WTC11 (cell line): ENCODE results near the gene COL13A1. TPM values are rescaled to one million over a fixed set of nuclear protein-coding genes. Genes with fewer than 3 reads are reported as not detected.

ENCODE experiments used
- ATAC-seq: fragments of 200-7000 bp; cut with Tn5 transposase; 2 replicates; pipeline ENCODE4 v1.10.0; 2021; ENCODE audit warnings: mild to moderate bottlenecking, moderate library complexity
- CTCF ChIA-PET: fragments of 300-600 bp; sonication (Branson Sonifier 250); formaldehyde crosslinking; loops from one replicate; lab custom pipeline; 2021; ENCODE audit warnings: antibody characterized with exemption; lab: Charles Lee
- POLR2A ChIA-PET: fragments of 350-600 bp; sonication (Branson Sonifier 250); formaldehyde crosslinking; loops from one replicate; lab custom pipeline; 2021; ENCODE audit warnings: antibody characterized with exemption; lab: Charles Lee
- DNase-seq: peaks from one replicate; pipeline ENCODE4 v3.0.0; 2021; ENCODE audit warnings: low spot score
- H3K27ac Mint-ChIP-seq: 2 replicates; pipeline ENCODE4 v1.8.0; 2021; ENCODE audit warnings: mixed read lengths
- H3K27me3 Mint-ChIP-seq: 2 replicates; pipeline ENCODE4 v1.8.0; 2021; ENCODE audit warnings: low read depth, mild to moderate bottlenecking, moderate library complexity, mixed read lengths
- H3K36me3 Mint-ChIP-seq: 2 replicates; pipeline ENCODE4 v1.8.0; 2021; ENCODE audit warnings: mixed read lengths
- H3K4me1 Mint-ChIP-seq: 2 replicates; pipeline ENCODE4 v1.8.0; 2022; ENCODE audit warnings: mixed read lengths
- H3K4me3 Mint-ChIP-seq: 2 replicates; pipeline ENCODE4 v1.8.0; 2021; ENCODE audit warnings: mild to moderate bottlenecking, moderate library complexity, mixed read lengths
- H3K9me3 Mint-ChIP-seq: 2 replicates; pipeline ENCODE4 v1.8.0; 2021; ENCODE audit warnings: mixed read lengths
- ARID4B ChIP-seq: sonication (generic); formaldehyde crosslinking; IDR thresholded peaks from 2 replicates; pipeline ENCODE4 v1.8.0; 2023; ENCODE audit warnings: missing genetic modification reagents, mild to moderate bottlenecking, borderline replicate concordance
- CREB1 ChIP-seq: sonication (generic); formaldehyde crosslinking; IDR thresholded peaks from 2 replicates; pipeline ENCODE4 v1.8.0; 2023; ENCODE audit warnings: mild to moderate bottlenecking, missing genetic modification reagents
- CTCF ChIP-seq: fragments of 200-600 bp; IDR thresholded peaks from 2 replicates; pipeline ENCODE4 v1.8.0; 2022; ENCODE audit warnings: antibody characterized with exemption
- E2F1 ChIP-seq: sonication (generic); formaldehyde crosslinking; IDR thresholded peaks from 2 replicates; pipeline ENCODE4 v1.8.0; 2022; ENCODE audit warnings: mild to moderate bottlenecking, missing genetic modification reagents
- ESRRA ChIP-seq: sonication (generic); formaldehyde crosslinking; IDR thresholded peaks from 2 replicates; pipeline ENCODE4 v1.8.1; 2022; ENCODE audit warnings: mild to moderate bottlenecking, missing genetic modification reagents, borderline replicate concordance
- HMGA2 ChIP-seq: fragments of 250-450 bp; sonication (Bioruptor Pico); IDR thresholded peaks from 2 replicates; pipeline ENCODE4 v1.4.0; 2021; ENCODE audit warnings: mild to moderate bottlenecking, moderate library complexity
- JUN ChIP-seq: sonication (generic); formaldehyde crosslinking; IDR thresholded peaks from 2 replicates; pipeline ENCODE4 v1.8.0; 2023; ENCODE audit warnings: mild to moderate bottlenecking, missing genetic modification reagents
- MYBL2 ChIP-seq: sonication (generic); formaldehyde crosslinking; IDR thresholded peaks from 2 replicates; pipeline ENCODE4 v1.8.1; 2023; ENCODE audit warnings: mild to moderate bottlenecking, moderate library complexity, missing genetic modification reagents
- NFYB ChIP-seq: sonication (generic); formaldehyde crosslinking; conservative IDR thresholded peaks from 2 replicates; pipeline ENCODE4 v1.8.0; 2022; ENCODE audit warnings: low read depth, missing genetic modification reagents
- NR1H2 ChIP-seq: sonication (generic); formaldehyde crosslinking; IDR thresholded peaks from 2 replicates; pipeline ENCODE4 v1.9.0; 2021; ENCODE audit warnings: mild to moderate bottlenecking, moderate library complexity, missing genetic modification reagents
- PRRX2 ChIP-seq: fragments of 250-450 bp; sonication (Bioruptor Pico); IDR thresholded peaks from 2 replicates; pipeline ENCODE4 v1.8.0; 2021; ENCODE audit warnings: mild to moderate bottlenecking
- RELA ChIP-seq: sonication (generic); formaldehyde crosslinking; IDR thresholded peaks from 2 replicates; pipeline ENCODE4 v1.8.1; 2022; ENCODE audit warnings: missing genetic modification reagents, mild to moderate bottlenecking, borderline replicate concordance
- RORB ChIP-seq: fragments of 250-450 bp; sonication (Bioruptor Pico); IDR thresholded peaks from 2 replicates; pipeline ENCODE4 v1.9.0; 2021; ENCODE audit warnings: mild to moderate bottlenecking
- SMAD3 ChIP-seq: sonication (generic); formaldehyde crosslinking; IDR thresholded peaks from 2 replicates; pipeline ENCODE4 v1.8.0; 2022; ENCODE audit warnings: missing genetic modification reagents, mild to moderate bottlenecking, borderline replicate concordance
- SOX15 ChIP-seq: fragments of 250-450 bp; sonication (Bioruptor Pico); IDR thresholded peaks from 2 replicates; pipeline ENCODE4 v1.9.0; 2021; ENCODE audit warnings: mild to moderate bottlenecking
- ZBTB21 ChIP-seq: sonication (generic); formaldehyde crosslinking; IDR thresholded peaks from 2 replicates; pipeline ENCODE4 v1.8.1; 2023; ENCODE audit warnings: mild to moderate bottlenecking, missing genetic modification reagents, borderline replicate concordance
- ZNF263 ChIP-seq: sonication (generic); formaldehyde crosslinking; IDR thresholded peaks from 2 replicates; pipeline ENCODE4 v1.8.1; 2022; ENCODE audit warnings: low read depth, mild to moderate bottlenecking, moderate library complexity, missing genetic modification reagents
- ZNF416 ChIP-seq: fragments of 250-450 bp; sonication (Bioruptor Pico); IDR thresholded peaks from 2 replicates; pipeline ENCODE4 v1.9.0; 2021; ENCODE audit warnings: mild to moderate bottlenecking, inconsistent platforms
- ZNF423 ChIP-seq: fragments of 250-450 bp; sonication (Bioruptor Pico); IDR thresholded peaks from 2 replicates; pipeline ENCODE4 v2.1.2; 2022; ENCODE audit warnings: mild to moderate bottlenecking, moderate library complexity
- ZNF425 ChIP-seq: fragments of 250-450 bp; sonication (Bioruptor Pico); conservative IDR thresholded peaks from 2 replicates; pipeline ENCODE4 v1.9.0; 2021; ENCODE audit warnings: mild to moderate bottlenecking
- total RNA-seq: library from RNA; stranded (reverse); gene quantifications from 3 replicates; pipeline ENCODE4 v1.2.3, GENCODE V29; 2021

COL13A1 gene
- total RNA-seq, 1 experiment from 2014 or later: 7.1 TPM

- Mint-ChIP-seq H3K27ac (peak overlapping the region; percentile 70; the same call in 1 of the 2 replicates), H3K9me3 (no peaks in the 10 kb centered on the region), H3K4me1 (peaks cover 67% of the 10 kb centered on the region), H3K4me3 (no peak overlapping the region), H3K27me3 (peaks cover 6% of the 10 kb centered on the region), H3K36me3 (no peaks in the 10 kb centered on the region)
- ATAC-seq (no peak), DNase-seq (no peak)
- TF ChIP-seq ESRRA: no peak
- no peak for TF ChIP-seq SMAD3 (CRISPR knock-in tag)
- no peak for TF ChIP-seq CTCF
- TF ChIP-seq MYBL2 (CRISPR knock-in tag): no peak
- no peak for TF ChIP-seq ZNF416 (CRISPR knock-in tag)
- no peak for TF ChIP-seq ZNF425 (CRISPR knock-in tag)
- TF ChIP-seq SOX15 (CRISPR knock-in tag): no peak
- TF ChIP-seq ZNF263 (CRISPR knock-in tag): no peak
- no peak for TF ChIP-seq ZBTB21
- no peak for TF ChIP-seq NFYB
- TF ChIP-seq RORB (CRISPR knock-in tag): no peak
- TF ChIP-seq ARID4B (CRISPR knock-in tag): no peak
- TF ChIP-seq ZNF423 (CRISPR knock-in tag): no peak
- TF ChIP-seq PRRX2 (CRISPR knock-in tag): no peak
- TF ChIP-seq HMGA2 (CRISPR knock-in tag): no peak
- no peak for TF ChIP-seq JUN (CRISPR knock-in tag)
- no peak for TF ChIP-seq CREB1 (CRISPR knock-in tag)
- TF ChIP-seq NR1H2 (CRISPR knock-in tag): no peak
- TF ChIP-seq RELA: no peak
- no peak for TF ChIP-seq E2F1 (CRISPR knock-in tag)
- CTCF ChIA-PET: interaction anchor here (0.7 to 2.1 kb wide), 5 partner anchors 15 to 69 kb away, joined by 3 to 7 read pairs (median 4); no protein-coding TSS in a partner anchor
- POLR2A ChIA-PET: no interaction called here
Measured at GRCh38 chr10:69845574-69846292, 44.0 kb downstream of the COL13A1 start.
